ENCODE data around the gene ARRB1. TPM values are rescaled to one million over a fixed set of nuclear protein-coding genes. Genes with fewer than 3 reads are reported as not detected.

ARRB1 gene
- total and polyA plus RNA-seq, 9 of the 15 experiments (the other 6 are each of a cell fraction or from before 2014, with no cell fraction given) = 6.6 to 45.4 (median 28.5) TPM

DNA sequence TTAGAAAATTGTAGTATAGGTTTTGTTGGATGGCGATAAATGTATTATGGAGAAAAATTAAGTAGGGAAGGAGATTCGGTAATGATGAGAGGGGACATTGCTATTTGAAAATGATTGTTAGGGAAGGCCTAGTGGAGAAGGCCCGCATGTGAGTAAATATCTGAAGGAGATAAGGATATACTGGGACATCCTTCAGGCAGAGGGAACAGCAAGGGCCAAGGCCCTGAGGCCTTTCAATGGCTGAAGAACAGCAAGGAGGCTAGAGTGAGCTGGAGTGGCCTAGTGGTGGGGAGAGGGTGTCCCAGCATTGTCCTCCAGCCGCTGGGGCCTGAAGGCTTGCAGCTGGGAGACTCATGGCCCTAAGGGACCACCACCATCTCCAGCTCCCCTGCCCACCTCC is 23.2 kb upstream of the ARRB1 start:
- 41% methylated on average over 4 of the region's 4 CpGs for WGBS (ENCODE audit: insufficient coverage, low coverage, missing lambda C conversion rate)
- no peaks in the 10 kb centered on the region for H3K9me3 ChIP-seq (replicated peaks; ENCODE audit: control insufficient read depth, insufficient read depth, low read depth, low read length)
- H4K20me1 ChIP-seq (replicated peaks; ENCODE audit: control insufficient read depth, insufficient read depth, low read length) = no peaks in the 10 kb centered on the region
- no peak for TF ChIP-seq ZNF384 (IDR thresholded peaks at IDR 0.05; ENCODE audit: low read depth, low read length)
- CTCF ChIA-PET (ENCODE audit: low intra/inter-chr PET ratio) = no interaction called here
- no peak overlapping the region for H2AFZ ChIP-seq (ENCODE audit: low read depth, low read length)
- H3K36me3 ChIP-seq (ENCODE audit: control insufficient read depth, insufficient read depth, low read length) = no peaks in the 10 kb centered on the region
- no TSS peak for BruUV-seq (replicated peaks)
- DNase-seq (ENCODE audit: extremely low read depth in 1 of 4, low spot score in 3 of 4) = no peak
- intact Hi-C loops (cut with micrococcal nuclease) = no loop called here
- no peak overlapping the region for H3K9ac ChIP-seq (ENCODE audit: insufficient read depth in 1 of 2, low read depth in 2 of 2, low read length in 2 of 2)
- peaks cover 11 to 18% of the 10 kb centered on the region in 2 experiments for H3K4me1 ChIP-seq (replicated peaks in 1 of 2; ENCODE audit: control insufficient read depth in 2 of 2, insufficient read depth in 2 of 2, low read length in 2 of 2)
- POLR2A ChIA-PET = interaction anchor here (0.5 to 1.1 kb wide), 4 partner anchors 12 to 95 kb away, joined by 3 to 5 read pairs (median 3); no protein-coding TSS in a partner anchor
- no peaks in the 10 kb centered on the region for H3K9me1 ChIP-seq (ENCODE audit: control insufficient read depth, insufficient read depth, low read length)
- in situ Hi-C loops (cut with MboI) = no loop called here
- peak; percentile 31; the same call in 2 of the 3 replicates for ATAC-seq
- H3K27ac ChIP-seq (ENCODE audit: extremely low read depth, low read depth, low read length) = no peak overlapping the region
- no peak for FAIRE-seq
- H3K79me2 ChIP-seq (ENCODE audit: control insufficient read depth, insufficient read depth, low read length) = no peaks in the 10 kb centered on the region
- H3K27me3 ChIP-seq (ENCODE audit: control insufficient read depth in 2 of 2, insufficient read depth in 2 of 2, low read length in 2 of 2) = no peaks in the 10 kb centered on the region
- no peak overlapping the region for H3K4me2 ChIP-seq (ENCODE audit: insufficient read depth, low read length)
- H3K4me3 ChIP-seq = no peak overlapping the region

DNA sequence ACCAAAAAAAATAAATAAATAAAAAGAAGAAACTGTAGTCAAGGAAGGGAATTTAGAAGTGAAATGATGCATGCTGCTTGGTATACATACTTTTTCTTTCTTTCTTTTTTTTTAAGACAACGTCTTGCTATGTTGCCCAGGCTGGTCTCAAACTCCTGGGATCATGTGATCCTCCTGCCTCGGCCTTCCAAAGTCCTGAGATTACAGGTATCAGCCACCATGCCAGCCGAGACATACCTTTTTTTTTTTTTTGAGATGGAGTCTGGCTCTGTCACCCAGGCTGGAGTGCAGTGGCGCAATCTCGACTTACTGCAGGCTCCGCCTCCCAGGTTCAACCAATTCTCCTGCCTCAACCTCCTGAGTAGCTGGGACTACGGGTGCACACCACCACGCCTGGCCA is 21.7 kb upstream of the ARRB1 start:
- ChIA-PET POLR2A (interaction anchor here (1.1 to 1.7 kb wide), 2 partner anchors 9 to 27 kb away, joined by 3 to 9 read pairs; no protein-coding TSS in a partner anchor), CTCF (ENCODE audit: low intra/inter-chr PET ratio) (no interaction called here)
- FAIRE-seq (no peak), DNase-seq (ENCODE audit: extremely low read depth in 1 of 4, low spot score in 3 of 4) (no peak), ATAC-seq (no peak)
- H3K9me1 ChIP-seq (ENCODE audit: control insufficient read depth, insufficient read depth, low read length) = no peaks in the 10 kb centered on the region
- H3K79me2 ChIP-seq (ENCODE audit: control insufficient read depth, insufficient read depth, low read length) = no peaks in the 10 kb centered on the region
- no peak overlapping the region for H3K4me3 ChIP-seq
- in situ Hi-C loops (cut with MboI) = no loop called here
- intact Hi-C loops (cut with micrococcal nuclease) = no loop called here
- H3K36me3 ChIP-seq (ENCODE audit: control insufficient read depth, insufficient read depth, low read length) = no peaks in the 10 kb centered on the region
- BruUV-seq (replicated peaks) = no TSS peak
- H3K27ac ChIP-seq (ENCODE audit: extremely low read depth, low read depth, low read length) = no peak overlapping the region
- no peak overlapping the region for H2AFZ ChIP-seq (ENCODE audit: low read depth, low read length)
- no peaks in the 10 kb centered on the region for H3K9me3 ChIP-seq (replicated peaks; ENCODE audit: control insufficient read depth, insufficient read depth, low read depth, low read length)
- H3K4me2 ChIP-seq (ENCODE audit: insufficient read depth, low read length) = no peak overlapping the region
- 76% methylated on average over 4 of the region's 8 CpGs for WGBS (ENCODE audit: insufficient coverage, low coverage, missing lambda C conversion rate)
- no peaks in the 10 kb centered on the region for H3K27me3 ChIP-seq (ENCODE audit: control insufficient read depth in 2 of 2, insufficient read depth in 2 of 2, low read length in 2 of 2)
- H3K4me1 ChIP-seq (replicated peaks in 1 of 2; ENCODE audit: control insufficient read depth in 2 of 2, insufficient read depth in 2 of 2, low read length in 2 of 2) = peaks cover 11 to 15% of the 10 kb centered on the region in 2 experiments
- no peaks in the 10 kb centered on the region for H4K20me1 ChIP-seq (replicated peaks; ENCODE audit: control insufficient read depth, insufficient read depth, low read length)
- no peak overlapping the region for H3K9ac ChIP-seq (ENCODE audit: insufficient read depth in 1 of 2, low read depth in 2 of 2, low read length in 2 of 2)
- TF ChIP-seq, protein P1, sequence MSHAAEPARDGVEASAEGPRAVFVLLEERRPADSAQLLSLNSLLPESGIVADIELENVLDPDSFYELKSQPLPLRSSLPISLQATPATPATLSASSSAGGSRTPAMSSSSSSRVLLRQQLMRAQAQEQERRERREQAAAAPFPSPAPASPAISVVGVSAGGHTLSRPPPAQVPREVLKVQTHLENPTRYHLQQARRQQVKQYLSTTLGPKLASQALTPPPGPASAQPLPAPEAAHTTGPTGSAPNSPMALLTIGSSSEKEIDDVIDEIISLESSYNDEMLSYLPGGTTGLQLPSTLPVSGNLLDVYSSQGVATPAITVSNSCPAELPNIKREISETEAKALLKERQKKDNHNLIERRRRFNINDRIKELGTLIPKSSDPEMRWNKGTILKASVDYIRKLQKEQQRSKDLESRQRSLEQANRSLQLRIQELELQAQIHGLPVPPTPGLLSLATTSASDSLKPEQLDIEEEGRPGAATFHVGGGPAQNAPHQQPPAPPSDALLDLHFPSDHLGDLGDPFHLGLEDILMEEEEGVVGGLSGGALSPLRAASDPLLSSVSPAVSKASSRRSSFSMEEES (CRISPR knock-in tag; IDR thresholded peaks at IDR 0.05) = 0 out of 2 replicates have a peak, but pooled peaks have one; percentile 8
- no peak for TF ChIP-seq ZNF75A (CRISPR knock-in tag; IDR thresholded peaks at IDR 0.05)
